Measurements from ENCODE around the gene DARS2. TPM values are rescaled to one million over a fixed set of nuclear protein-coding genes. Genes with fewer than 3 reads are reported as not detected.

Gene DARS2
- total RNA-seq, 1 experiment from 2014 or later, result 77.3 TPM

DNA sequence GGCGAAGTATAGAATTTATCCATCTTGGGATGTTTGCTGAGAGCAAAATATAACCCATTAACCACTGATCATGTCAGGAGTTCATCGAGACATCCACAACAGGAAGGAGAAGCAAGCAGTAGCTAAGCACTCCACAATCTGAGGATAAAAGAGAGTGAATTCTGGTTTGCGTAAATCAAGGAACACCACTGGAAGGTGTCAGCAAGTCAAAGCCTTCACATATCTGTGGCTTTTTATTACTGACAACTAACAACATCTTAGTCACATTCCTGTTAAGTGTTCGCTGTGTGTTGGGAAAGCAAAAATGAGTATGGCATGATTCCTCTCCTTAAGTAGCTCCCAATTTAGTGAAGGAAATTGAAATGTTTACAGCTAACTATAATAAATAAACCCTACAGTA, 44.5 kb upstream of the DARS2 start:
- Histone ChIP-seq H3K9me2 (replicated peaks; ENCODE audit: low read length) (no peaks in the 10 kb centered on the region), H3K9ac (ENCODE audit: low read length) (no peak overlapping the region), H3K27me3 (ENCODE audit: low read length) (no peaks in the 10 kb centered on the region), H4K20me1 (ENCODE audit: low read length) (no peaks in the 10 kb centered on the region), H3K27ac (ENCODE audit: low read length) (no peak overlapping the region), H3K9me3 (ENCODE audit: low read length) (peaks cover 8% of the 10 kb centered on the region; the same call in 1 of the 2 replicates), H3K36me3 (ENCODE audit: low read depth, low read length) (peaks cover 74% of the 10 kb centered on the region), H3F3A (ENCODE audit: low read length, unreplicated experiment) (no peaks in the 10 kb centered on the region), H2AFZ (ENCODE audit: low read length) (no peak overlapping the region), H3K4me1 (ENCODE audit: insufficient read depth, low read length) (no peaks in the 10 kb centered on the region), H3K4me3 (ENCODE audit: low read length) (no peak overlapping the region), H3K4me2 (ENCODE audit: low read length) (no peak overlapping the region), H3K79me2 (ENCODE audit: low read length) (no peaks in the 10 kb centered on the region)
- POLR2A ChIA-PET (ENCODE audit: unreplicated experiment), result interaction anchor here (0.7 kb wide), 1 partner anchor 30 kb away, joined by 3 read pairs; no protein-coding TSS in a partner anchor
- intact Hi-C loops (cut with micrococcal nuclease), result no loop called here
- TF ChIP-seq EZH2phosphoT487 (IDR thresholded peaks at IDR 0.05; ENCODE audit: borderline replicate concordance, low read length) (no peak), EZH2 (IDR thresholded peaks at IDR 0.05; ENCODE audit: low read length, unreplicated experiment) (no peak)
- TF ChIP-seq, protein P1, sequence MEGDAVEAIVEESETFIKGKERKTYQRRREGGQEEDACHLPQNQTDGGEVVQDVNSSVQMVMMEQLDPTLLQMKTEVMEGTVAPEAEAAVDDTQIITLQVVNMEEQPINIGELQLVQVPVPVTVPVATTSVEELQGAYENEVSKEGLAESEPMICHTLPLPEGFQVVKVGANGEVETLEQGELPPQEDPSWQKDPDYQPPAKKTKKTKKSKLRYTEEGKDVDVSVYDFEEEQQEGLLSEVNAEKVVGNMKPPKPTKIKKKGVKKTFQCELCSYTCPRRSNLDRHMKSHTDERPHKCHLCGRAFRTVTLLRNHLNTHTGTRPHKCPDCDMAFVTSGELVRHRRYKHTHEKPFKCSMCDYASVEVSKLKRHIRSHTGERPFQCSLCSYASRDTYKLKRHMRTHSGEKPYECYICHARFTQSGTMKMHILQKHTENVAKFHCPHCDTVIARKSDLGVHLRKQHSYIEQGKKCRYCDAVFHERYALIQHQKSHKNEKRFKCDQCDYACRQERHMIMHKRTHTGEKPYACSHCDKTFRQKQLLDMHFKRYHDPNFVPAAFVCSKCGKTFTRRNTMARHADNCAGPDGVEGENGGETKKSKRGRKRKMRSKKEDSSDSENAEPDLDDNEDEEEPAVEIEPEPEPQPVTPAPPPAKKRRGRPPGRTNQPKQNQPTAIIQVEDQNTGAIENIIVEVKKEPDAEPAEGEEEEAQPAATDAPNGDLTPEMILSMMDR (conservative IDR thresholded peaks at IDR 0.05; ENCODE audit: low read depth, low read length), result no peak
- ATAC-seq (no peak), DNase-seq (no peak)
- CTCF ChIA-PET, result interaction anchor here (0.6 kb wide), 1 partner anchor 136 kb away, joined by 5 read pairs; no protein-coding TSS in a partner anchor
- BruUV-seq (replicated peaks), result no TSS peak

GRCh38 chr1:173784997-173785396, 39.5 kb upstream of the DARS2 start:
- ChIA-PET POLR2A (ENCODE audit: unreplicated experiment) (no interaction called here), CTCF (no interaction called here)
- intact Hi-C loops (cut with micrococcal nuclease), result no loop called here

GRCh38 chr1:173789841-173790240, 34.6 kb upstream of the DARS2 start:
- H3K4me2 ChIP-seq (ENCODE audit: low read length), result no peak overlapping the region
- H2AFZ ChIP-seq (ENCODE audit: low read length), result no peak overlapping the region
- ATAC-seq, result no peak
- no peaks in the 10 kb centered on the region for H3K79me2 ChIP-seq (ENCODE audit: low read length)
- no peaks in the 10 kb centered on the region for H3K27me3 ChIP-seq (ENCODE audit: low read length)
- no peaks in the 10 kb centered on the region for H3K9me3 ChIP-seq (ENCODE audit: low read length)
- no peak overlapping the region for H3K27ac ChIP-seq (ENCODE audit: low read length)
- BruUV-seq (replicated peaks), result no TSS peak
- H3K9me2 ChIP-seq (replicated peaks; ENCODE audit: low read length), result no peaks in the 10 kb centered on the region
- peaks cover 17% of the 10 kb centered on the region for H3F3A ChIP-seq (ENCODE audit: low read length, unreplicated experiment)
- POLR2A ChIA-PET (ENCODE audit: unreplicated experiment), result no interaction called here
- CTCF ChIA-PET, result no interaction called here
- DNase-seq, result no peak
- peaks cover 51% of the 10 kb centered on the region; the same call in 1 of the 2 replicates for H3K36me3 ChIP-seq (ENCODE audit: low read depth, low read length)
- TF ChIP-seq EZH2 (IDR thresholded peaks at IDR 0.05; ENCODE audit: low read length, unreplicated experiment) (no peak), EZH2phosphoT487 (IDR thresholded peaks at IDR 0.05; ENCODE audit: borderline replicate concordance, low read length) (no peak)
- TF ChIP-seq, protein P1 (conservative IDR thresholded peaks at IDR 0.05; ENCODE audit: low read depth, low read length), result no peak
- no peaks in the 10 kb centered on the region for H3K4me1 ChIP-seq (ENCODE audit: insufficient read depth, low read length)
- no peaks in the 10 kb centered on the region for H4K20me1 ChIP-seq (ENCODE audit: low read length)
- intact Hi-C loops (cut with micrococcal nuclease), result no loop called here
- H3K4me3 ChIP-seq (ENCODE audit: low read length), result no peak overlapping the region
- no peak overlapping the region for H3K9ac ChIP-seq (ENCODE audit: low read length)

More at GRCh38 chr1:173784997-173785396, 39.5 kb upstream of the DARS2 start:
- no TSS peak for BruUV-seq (replicated peaks)
- Histone ChIP-seq H3K36me3 (ENCODE audit: low read depth, low read length) (peaks cover 59% of the 10 kb centered on the region), H3K27ac (ENCODE audit: low read length) (no peak overlapping the region), H2AFZ (ENCODE audit: low read length) (no peak overlapping the region), H3K9me3 (ENCODE audit: low read length) (no peaks in the 10 kb centered on the region), H3K4me1 (ENCODE audit: insufficient read depth, low read length) (no peaks in the 10 kb centered on the region), H3K79me2 (ENCODE audit: low read length) (no peaks in the 10 kb centered on the region), H4K20me1 (ENCODE audit: low read length) (no peaks in the 10 kb centered on the region), H3K4me3 (ENCODE audit: low read length) (no peak overlapping the region), H3K4me2 (ENCODE audit: low read length) (no peak overlapping the region), H3K27me3 (ENCODE audit: low read length) (no peaks in the 10 kb centered on the region), H3F3A (ENCODE audit: low read length, unreplicated experiment) (peaks cover 7% of the 10 kb centered on the region), H3K9me2 (replicated peaks; ENCODE audit: low read length) (no peaks in the 10 kb centered on the region), H3K9ac (ENCODE audit: low read length) (no peak overlapping the region)
- ATAC-seq, result no peak
- DNase-seq, result no peak
- TF ChIP-seq, protein P1 (conservative IDR thresholded peaks at IDR 0.05; ENCODE audit: low read depth, low read length), result no peak
- no peak for TF ChIP-seq EZH2phosphoT487 (IDR thresholded peaks at IDR 0.05; ENCODE audit: borderline replicate concordance, low read length)
- TF ChIP-seq EZH2 (IDR thresholded peaks at IDR 0.05; ENCODE audit: low read length, unreplicated experiment), result no peak
